Stimulated activated CD8-positive, alpha-beta memory T cell treated with anti-CD3 and anti-CD28 coated beads, Interleukin-7, amount 100 ng/mL, for 1 hour (primary cell): ENCODE data around the gene ATP8B1.
"Not testable (repeated sequence)": the region's sequence is repeated elsewhere in the genome, so short reads cannot be mapped to it uniquely, and the experiment has no call there.

Source experiments
- DNase-seq, 2 donors: peaks; one replicate each; pipeline ENCODE4 v3.0.0-alpha.2; 2020; ENCODE audit warnings: low read depth in 2 of 2

ATP8B1 gene

DNA sequence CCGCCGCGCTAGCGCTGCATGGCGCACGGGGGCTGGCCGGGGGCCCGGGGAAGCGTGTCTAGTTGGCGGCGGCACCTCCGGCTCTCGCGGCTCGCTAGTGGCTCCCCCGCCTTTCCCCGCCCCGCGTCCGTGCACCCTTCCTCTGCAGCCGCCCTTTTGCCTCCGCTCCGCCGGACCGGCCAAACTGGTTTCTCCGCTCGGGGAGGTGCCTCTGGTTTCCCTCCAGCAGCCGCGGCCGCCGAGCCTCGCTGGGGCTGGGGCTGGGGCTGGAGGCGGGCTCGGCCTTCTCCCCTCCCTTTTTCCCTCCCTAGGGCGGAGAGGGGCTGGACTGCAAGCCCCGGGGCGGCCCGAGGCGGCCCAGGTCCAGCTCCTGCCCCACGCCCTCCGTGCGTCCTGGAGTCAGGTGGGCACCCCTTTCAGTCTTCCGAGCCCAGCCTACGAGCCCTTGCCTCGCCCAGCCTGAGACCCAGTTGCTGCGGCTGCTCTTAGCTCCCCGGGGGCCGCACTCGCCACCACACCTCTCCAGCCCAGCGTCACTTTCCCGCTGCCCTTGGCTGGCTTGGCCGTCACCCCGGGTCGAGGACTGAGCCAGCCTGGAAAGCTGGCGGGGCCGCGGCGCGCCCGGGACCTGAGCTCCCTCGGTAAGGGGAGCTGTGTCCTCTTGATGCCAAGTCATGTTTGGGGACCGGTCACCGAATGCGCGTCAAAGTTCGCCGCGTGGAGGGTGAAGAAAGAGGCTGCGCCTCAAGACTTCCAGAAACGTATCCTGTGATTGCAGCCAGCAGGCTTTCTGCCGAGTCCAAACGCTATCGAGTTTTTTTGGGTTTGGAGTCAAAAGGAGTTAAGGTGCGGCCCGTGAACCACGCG, at the start of gene ATP8B1:
TSS of gene ATP8B1 (minus strand) at position 213 of the 867 bp plus-strand sequence. CDS start 71,508 bp downstream, outside the sequence.
- DNase-seq, result no peak

DNA sequence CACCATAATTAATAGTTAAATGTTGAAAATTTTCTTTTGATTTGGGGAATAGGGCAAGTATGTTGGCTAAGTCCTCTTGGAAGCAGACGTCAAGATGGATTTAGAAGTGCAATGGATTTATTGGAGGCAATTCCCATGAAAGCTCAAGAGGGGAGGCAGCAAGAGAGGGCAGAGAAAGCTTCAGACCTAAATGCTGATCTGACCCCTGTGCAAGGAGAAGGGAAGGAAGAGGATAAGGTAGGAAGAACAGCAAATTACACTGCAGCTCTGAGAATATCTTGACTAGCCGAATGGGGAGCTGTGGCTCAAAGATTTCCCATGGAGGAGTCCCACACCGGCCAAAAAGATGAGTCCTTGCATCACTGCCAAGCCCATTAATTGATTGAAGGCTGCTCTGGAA, 46.9 kb upstream of the ATP8B1 start:
- DNase-seq, result no peak

DNA sequence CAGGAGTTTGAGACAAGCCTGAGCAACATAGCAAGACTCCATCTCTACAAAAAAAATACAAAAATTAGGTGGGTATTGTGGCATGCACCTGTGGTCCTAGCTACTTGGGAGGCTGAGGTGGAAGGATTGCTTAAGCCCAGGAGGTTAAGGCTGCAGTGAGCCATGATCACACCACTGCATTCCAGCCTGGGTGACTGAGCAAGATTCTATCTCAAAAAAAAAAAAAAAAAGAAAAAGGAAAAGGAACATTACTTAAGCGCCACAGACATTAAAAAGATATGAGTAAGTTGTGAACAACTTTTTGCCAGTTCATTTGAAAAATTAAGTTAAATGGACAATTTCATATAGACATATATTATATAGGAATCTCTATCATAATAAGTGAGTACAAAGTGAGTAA, 45.3 kb upstream of the ATP8B1 start:
- not testable (repeated sequence) for DNase-seq

DNA sequence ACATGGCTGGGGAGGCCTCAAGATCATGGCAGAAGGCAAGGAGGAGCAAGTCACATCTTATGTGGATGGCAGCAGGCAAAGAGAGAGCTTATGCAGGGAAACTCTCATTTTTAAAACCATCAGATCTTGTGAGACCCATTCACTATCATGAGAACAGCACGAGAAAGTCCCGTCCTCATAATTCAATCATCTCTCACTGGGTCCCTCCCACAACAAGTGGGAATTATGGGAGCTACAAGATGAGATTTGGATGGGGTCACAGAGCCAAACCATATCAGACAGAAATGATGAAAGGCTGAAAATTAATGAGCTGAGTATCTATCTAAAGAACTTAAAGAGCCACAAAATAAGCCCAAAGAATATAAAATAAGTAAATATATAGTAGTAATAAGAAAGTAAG, 44.3 kb upstream of the ATP8B1 start:
- not testable (repeated sequence) for DNase-seq

DNA sequence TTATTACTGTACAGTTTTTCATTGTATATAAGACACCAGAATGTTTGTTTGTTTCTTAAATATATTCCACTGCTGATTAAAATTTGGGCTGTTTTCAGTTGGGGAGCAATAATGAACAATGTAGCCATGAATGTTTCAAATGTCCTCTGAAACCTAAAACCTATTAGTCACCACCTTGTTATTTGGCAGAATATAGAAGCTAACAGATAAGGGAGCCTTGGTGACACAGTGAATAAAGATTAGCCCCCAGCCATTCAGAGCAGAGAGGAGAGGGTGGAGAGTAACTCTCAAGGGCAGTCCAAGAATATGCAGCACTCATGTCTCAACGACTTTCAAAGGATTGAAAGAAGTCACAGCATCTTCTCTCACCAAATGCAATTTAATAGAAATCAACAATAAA, 43.1 kb upstream of the ATP8B1 start:
- DNase-seq, result no peak

DNA sequence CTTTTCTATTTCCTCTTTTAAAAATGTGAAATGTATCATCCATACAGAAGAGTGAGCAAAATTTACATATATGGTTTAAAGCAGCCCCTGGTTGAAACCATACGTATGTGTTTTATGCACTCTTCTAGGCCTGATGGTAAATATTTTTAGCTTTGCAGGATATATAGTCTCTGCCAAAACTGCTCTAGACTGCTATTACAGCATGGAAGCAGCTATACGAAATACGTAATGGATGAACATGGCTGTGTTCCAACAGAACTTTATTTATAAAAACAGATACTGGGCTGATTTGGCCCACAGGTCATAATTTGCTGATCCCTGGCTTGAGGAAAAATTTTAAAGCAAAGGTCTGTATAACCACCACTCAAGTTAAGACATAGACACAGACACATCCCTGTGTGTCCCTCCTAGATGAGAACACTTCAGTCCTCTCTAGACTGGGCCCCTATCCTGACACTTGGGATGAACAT, 42.5 kb upstream of the ATP8B1 start:
- DNase-seq, result no peak

DNA sequence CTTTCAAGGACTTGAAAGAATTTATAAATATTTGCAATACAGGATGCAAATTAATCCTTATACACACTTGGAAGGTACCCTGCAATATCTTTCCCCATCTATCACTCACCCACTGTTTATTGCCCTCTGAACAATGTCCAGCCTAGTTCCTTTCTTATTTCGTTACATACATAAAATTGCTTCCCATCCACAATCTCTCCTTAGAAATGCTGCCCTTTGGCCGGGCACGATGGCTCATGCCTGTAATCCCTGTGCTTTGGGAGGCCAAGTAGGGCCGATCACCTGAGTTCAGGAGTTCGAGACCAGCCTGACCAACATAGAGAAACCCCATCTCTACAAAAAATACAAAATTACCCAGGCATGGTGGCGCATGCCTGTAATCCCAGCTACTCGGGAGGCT, 41.2 kb upstream of the ATP8B1 start:
- DNase-seq, result no peak

DNA sequence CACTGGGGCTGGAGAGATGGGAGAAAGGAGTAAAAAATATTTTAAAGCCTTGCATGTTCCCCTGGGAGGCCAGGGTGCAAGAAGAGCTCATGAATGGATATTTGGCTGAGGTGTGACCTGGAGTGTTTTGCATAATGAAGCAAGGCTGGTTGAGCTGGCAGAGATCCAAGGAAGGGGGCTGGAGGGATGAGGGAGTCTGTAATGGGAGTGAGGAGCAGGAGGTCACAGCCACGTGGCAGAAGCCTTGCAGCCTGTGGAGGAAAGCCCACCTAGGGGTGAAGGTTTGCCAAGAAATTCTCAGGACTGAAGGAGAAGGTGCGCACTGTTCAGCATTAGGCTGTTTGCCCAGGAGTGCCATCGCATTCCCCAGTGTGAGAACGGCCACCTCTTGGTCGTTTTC, 40.3 kb upstream of the ATP8B1 start:
- no peak for DNase-seq

DNA sequence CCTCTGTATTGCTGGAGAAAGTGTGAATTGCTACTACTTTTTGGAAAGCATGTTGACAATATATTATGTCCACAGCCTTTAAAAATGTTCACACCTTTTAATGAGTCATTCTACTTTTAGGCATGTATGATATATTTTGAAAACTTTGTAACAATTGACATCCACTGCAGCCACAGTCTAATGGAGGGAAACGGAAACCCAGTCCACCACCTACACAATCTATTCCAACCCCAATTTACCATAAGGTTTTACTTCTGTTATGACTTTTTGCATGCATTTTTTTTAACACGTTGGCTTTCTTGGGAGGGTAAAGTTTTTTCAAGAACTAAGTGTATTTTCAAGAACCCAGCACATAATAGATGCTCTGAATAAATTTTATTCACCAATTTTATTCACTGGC, 38.5 kb upstream of the ATP8B1 start:
- no peak for DNase-seq

DNA sequence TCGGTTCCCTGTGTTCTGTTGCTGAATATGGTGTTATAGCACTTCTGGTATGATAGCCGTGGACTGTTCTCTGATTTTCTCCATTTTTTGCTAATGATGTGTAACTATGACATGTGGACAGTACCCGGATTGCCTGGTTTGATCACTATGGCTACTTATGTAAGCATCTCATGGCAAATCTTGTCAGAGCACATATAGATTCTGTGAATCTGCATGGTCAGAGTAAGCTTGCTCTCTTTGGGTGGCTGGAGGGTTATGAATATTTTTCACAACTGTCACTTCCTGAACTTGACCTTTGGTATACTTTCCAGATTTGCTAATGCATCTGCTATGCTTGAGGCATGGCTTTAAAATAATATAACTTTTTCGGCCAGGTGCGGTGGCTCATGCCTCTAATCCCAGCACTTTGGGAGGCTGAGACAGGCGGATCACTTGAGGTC, 36.8 kb upstream of the ATP8B1 start:
- DNase-seq, result no peak

DNA sequence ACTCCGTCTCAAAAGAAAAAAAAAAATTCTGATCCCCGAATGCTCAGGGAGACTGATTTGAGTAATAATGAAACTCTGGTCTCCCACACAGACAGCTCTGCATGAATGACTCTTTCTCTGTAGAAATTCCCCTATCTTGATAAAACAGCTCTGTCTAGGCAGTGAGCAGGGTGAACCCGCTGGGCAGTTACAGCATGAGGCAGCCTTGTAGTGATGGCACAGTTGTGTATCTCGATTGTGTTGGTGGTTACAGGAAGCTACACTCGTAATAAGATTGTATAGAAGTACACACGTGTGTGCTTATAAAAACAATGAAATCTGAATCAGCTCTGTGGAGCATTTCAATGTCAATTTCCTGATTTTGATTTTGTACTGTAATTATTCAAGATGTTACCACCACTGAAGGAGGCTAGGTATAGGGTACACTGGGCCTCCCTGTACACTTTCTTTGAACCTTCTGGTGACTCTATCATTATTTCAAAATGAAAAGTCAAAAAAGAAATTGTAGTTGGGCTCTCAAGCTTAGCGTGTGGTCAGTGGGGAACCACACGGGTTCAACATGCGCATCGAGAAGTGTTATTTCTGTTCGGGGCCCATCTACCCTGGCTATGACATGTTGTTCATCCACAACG, 34.9 kb upstream of the ATP8B1 start:
- no peak for DNase-seq

DNA sequence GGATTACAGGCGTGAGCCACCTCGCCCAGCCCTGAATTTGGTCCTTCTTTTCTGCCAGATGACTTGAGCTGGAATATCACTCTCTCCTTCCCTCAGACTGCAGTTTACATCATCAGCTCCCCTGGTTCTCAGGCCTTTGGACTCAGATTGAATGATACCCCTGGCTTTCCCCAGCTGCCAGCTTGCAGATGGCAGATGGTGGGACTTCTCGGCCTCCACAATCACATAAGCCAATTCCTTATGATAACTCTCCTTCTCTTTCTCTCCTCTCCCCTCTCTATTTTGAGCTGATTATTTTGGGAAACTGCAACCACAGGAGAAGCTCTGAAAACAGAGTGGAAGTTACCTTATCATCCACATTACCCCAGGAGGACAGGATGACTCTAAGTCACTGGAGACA, 33.4 kb upstream of the ATP8B1 start:
- DNase-seq, result no peak

DNA sequence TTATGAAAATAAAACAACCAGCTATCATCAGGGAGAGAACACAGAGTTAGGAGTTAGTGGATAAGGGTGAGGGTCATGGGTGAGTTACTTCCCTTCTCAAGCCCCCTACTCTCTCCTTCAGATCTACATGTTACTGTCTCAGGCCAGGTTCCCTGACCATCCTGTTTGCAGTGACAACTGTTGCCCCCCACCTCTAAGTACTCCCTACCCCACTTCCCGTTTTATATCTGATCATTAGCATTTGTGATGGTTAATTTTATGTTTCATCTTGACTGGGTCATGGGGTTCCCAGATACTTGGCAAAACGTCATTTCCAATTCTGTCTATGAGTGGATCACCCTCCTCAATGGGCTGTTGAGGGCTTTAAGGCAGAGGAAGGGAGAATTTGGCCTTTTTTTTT, 32.8 kb upstream of the ATP8B1 start:
- DNase-seq, result no peak

DNA sequence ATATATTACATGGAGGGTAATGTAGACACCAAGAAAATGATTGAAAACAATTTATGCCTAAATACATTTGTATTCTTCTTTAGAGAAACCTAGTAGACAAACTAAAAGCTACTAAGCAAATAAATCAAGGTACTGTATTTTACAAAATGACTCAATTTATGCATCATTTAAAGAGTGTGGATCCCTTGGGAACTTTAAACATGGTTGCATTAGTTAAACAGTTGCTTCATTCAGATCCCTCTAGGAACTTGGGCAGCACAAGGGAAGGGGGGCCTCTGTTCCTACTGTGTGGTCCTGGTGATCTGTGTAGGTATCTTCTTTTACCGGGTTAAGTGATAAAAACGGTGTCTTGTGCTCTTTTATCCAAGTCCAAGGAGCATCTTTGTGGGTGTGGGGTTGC, 31.5 kb upstream of the ATP8B1 start:
- DNase-seq, result no peak

DNA sequence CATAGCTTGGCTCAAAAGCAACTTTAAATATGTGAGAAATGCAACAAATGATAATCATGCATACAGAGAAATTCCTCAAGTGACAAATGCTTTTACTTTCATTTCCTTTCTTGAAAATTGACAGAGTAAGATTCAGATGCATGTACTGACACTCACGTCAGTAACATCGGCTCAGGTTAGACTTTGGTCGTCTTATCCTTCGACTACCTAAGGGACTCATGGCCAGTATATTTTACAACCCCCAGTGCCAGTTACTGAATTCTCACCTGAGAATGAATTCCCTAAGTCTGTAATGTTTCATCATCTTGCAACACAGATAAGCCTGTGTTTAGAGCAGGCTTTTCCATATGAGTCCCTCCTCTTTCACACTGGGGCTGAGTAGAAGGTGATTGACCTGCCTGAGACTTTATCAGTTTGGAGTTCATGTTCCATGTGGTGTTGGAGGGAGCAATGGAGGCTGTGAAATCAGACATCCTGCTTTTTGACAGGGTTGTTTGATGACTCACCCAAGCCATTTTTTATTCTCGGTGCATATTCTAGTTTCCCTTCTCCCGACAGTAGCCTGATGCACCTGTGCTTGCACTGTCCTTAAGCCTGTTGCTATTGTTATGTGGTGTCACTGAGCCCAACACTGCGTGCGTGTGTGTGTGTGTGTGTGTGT, 30.5 kb upstream of the ATP8B1 start:
- DNase-seq, result no peak

DNA sequence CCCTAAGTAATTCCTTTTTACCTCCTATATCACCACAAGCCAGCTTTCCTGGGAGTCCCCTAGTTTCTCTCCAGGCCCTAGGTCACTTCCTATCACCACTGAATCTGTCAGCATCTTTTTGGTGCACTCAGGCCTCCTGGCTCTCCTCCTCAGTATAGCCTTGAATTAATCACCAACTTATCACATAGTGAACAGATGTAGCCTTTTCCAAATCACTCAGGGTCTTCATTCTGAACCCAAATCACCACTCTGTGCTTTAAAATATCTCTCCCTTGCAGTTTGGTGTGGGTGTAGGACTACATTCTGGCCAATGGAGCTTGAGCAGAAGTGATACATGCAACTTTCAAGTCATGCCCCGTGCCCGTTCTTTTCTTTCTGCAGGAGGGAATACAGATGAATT, 29.6 kb upstream of the ATP8B1 start:
- no peak for DNase-seq

DNA sequence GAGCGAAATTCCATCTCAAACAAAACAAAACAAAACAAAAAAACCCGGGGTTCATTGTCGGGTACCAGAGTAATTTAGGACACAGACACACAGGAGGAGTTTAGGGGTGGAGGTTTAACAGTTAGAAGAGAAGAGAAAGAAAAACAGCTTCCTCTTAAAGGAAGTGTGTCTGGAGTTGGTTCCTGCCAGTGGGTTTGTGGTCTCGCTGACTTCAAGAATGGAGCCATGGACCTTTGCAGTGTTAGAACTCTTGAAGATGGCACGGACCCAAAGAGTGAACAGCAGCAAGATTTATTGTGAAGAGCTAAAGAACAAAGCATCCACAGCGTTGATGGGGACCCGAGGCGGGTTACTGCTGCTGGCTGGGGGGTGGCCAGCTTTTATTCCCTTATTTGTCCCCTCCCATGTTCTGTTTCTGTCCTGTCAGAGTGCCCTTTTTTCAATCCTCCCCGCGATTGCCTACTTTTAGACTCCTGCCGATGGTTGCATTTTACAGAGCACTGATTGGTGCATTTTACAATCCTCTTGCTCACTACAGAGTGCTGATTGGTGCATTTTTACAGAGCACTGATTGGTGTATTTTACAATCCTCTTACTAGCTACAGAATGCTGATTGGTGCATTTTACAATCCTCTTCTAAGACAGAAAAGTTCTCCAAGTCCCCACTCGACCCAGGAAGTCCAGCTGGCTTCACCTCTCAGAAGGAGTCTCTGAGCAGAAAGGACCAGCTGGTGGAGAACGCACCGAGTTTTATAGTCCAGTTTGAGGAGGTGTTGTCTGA, 28.7 kb upstream of the ATP8B1 start:
- no peak for DNase-seq

DNA sequence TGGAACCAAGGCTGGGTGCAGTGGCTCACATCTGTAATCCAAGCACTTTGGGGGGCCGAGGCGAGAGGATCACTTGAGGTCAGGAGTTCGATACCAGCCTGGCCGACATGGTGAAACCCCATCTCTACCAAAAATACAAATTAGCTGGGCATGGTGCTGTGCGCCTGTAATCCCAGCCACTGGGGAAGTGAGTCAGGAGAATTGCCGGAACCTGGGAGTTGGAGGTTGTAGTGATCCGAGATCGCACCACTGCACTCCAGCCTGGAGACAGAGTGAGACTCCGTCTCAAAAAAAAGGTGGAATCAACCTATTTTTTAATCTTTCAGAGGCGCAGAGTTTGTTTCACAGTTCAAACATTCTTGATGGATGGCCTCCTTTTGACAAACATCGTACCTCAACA, 24.5 kb upstream of the ATP8B1 start:
- no peak for DNase-seq

DNA sequence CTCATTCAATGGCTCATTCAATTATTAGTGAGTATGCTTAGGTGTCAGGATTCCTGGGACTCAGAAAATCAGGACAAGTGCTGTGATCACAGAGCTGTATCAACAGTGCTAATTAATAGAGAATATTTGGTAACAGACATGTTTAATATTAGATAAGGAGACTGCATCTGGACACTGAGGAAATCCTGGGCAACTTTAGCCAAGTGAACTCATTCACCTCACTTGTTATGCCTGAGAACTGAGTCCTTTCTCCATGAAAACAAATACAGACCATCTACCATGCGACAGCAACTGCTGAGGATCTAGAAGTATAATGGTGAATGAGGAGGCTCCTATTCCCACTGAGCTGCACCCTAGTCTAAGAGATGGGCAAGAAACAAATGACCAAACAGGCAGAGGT, 23.1 kb upstream of the ATP8B1 start:
- DNase-seq, result no peak

DNA sequence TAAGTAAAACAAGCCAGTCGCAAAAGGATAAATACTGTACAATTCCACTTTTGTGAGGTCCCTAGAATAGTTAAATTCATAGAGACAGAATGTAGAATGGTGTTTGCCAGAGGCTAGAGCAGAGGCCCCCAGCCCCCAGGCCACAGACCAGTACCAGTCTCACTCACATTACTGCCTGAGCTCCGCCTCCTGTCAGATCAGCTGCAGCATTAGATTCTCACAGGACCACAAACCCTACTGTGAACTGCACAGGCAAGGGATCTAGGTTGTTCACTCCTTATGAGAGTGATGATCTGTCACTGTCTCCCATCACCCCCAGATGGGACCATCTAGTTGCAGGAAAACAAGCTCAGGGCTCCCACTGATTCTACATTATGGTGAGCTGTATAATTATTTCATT, 17.5 kb upstream of the ATP8B1 start:
- DNase-seq, result not testable (repeated sequence)

DNA sequence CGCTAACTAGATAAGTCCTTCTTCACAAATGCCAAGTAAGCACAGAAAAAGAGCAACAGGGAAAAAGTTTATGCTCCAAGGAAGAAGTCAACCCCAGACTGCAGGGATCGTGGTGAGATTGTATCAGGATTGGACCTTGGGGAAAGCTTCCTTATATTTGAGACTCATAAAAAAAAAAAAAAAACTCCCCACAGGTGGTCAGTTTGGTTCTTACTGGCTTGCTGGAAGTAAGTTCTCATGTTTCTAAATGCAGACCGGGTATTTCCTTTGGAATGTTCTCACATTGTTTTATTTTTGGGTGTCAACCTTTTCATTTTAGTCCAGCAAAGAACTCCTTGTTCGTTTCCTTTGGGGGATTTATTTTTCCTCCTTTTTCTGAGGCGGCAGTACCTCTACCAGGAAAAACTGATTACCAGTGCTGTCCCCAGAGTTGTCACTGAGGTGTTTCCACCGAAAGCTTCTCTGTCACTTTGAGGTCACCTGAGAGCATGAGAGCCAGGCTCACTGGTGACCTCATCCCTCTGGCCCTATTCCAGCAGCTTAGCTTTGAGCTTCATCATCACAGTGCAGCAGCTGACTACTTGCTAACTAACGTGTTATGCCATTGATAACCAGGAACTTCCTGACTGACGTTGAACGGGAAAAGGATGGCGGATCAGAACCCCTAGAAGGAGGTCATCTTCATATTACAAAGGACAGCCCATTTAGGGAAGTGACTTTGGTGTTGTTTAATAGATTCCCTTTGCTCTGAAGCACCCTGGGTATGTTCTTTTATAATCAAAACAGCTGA, 16.8 kb upstream of the ATP8B1 start:
- DNase-seq, result no peak
